ENCODE measurements around the gene GRIK1.

Gene GRIK1

DNA sequence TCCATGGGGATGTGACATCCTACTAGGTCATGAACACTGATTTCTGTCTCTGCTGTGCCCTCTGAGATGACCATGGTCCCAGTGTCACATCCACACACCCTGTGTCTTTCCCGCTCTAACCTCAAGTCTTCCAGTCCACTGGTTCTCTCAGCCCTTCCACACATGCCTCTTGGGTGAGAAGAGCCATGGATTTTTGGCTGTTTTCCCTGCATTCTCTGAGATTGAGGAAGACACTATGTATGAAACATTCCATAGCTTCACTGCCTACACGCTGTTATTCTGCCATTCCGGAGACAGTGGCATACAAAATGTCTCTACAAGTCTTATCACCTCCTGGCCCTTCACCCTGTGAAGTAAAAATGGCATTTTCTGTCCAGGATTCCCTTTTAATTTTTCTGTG, 393.7 kb downstream of the GRIK1 start:
- TF ChIP-seq CTCF (IDR thresholded peaks at IDR 0.05; ENCODE audit: low read depth, low read length, poor library complexity, severe bottlenecking) (no peak), EZH2phosphoT487 (IDR thresholded peaks at IDR 0.05; ENCODE audit: borderline replicate concordance, low read length) (no peak)
- H3K79me2 ChIP-seq (ENCODE audit: control insufficient read depth, low read length), result no peaks in the 10 kb centered on the region
- no peaks in the 10 kb centered on the region for H3F3A ChIP-seq (ENCODE audit: control insufficient read depth, insufficient read depth)
- no peak overlapping the region for H3K4me3 ChIP-seq (ENCODE audit: low read length)
- no peaks in the 10 kb centered on the region for H3K4me1 ChIP-seq (ENCODE audit: control insufficient read depth, low read length)
- no peaks in the 10 kb centered on the region for H4K20me1 ChIP-seq (ENCODE audit: control insufficient read depth, insufficient read depth, low read depth, low read length)
- no peak overlapping the region for H3K27ac ChIP-seq (ENCODE audit: low read depth, low read length)
- no peaks in the 10 kb centered on the region for H3K9me3 ChIP-seq (ENCODE audit: control insufficient read depth, insufficient read depth, low read length)
- H3K27me3 ChIP-seq (ENCODE audit: control insufficient read depth, low read length), result no peaks in the 10 kb centered on the region
- no peaks in the 10 kb centered on the region for H3K36me3 ChIP-seq (ENCODE audit: control insufficient read depth, low read length)
- H3K9me2 ChIP-seq (replicated peaks; ENCODE audit: control insufficient read depth, low read length), result no peaks in the 10 kb centered on the region
- H3K4me2 ChIP-seq (ENCODE audit: low read length), result no peak overlapping the region

DNA sequence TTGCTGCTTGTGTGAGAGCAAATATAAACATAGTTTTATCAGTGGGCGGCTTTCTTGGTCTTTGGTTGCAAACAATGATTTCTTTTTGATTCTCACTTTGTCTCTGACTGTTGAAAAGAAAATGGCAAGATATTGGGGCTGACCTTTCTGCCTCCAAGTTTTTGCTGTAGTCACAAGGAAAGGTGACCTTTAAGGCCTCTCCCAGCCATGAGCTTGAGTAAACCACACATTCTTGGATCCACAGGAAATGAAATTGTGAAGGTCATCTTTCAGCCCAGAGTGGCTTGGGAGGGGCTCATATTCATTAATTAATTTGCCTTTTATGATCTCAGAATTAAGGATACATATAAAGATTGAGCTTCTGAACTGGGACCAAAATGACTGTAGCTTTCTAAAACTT, 399.5 kb downstream of the GRIK1 start:
- Histone ChIP-seq H3K36me3 (ENCODE audit: control insufficient read depth, low read length) (no peaks in the 10 kb centered on the region), H3K4me1 (ENCODE audit: control insufficient read depth, low read length) (peaks cover 12% of the 10 kb centered on the region), H3K79me2 (ENCODE audit: control insufficient read depth, low read length) (no peaks in the 10 kb centered on the region), H3K27ac (ENCODE audit: low read depth, low read length) (no peak overlapping the region), H3K9me2 (replicated peaks; ENCODE audit: control insufficient read depth, low read length) (no peaks in the 10 kb centered on the region), H3F3A (ENCODE audit: control insufficient read depth, insufficient read depth) (no peaks in the 10 kb centered on the region), H3K9me3 (ENCODE audit: control insufficient read depth, insufficient read depth, low read length) (peaks cover 4% of the 10 kb centered on the region; the same call in 1 of the 2 replicates), H3K4me2 (ENCODE audit: low read length) (no peak overlapping the region), H3K27me3 (ENCODE audit: control insufficient read depth, low read length) (no peaks in the 10 kb centered on the region), H3K4me3 (ENCODE audit: low read length) (no peak overlapping the region), H4K20me1 (ENCODE audit: control insufficient read depth, insufficient read depth, low read depth, low read length) (no peaks in the 10 kb centered on the region)
- TF ChIP-seq EZH2phosphoT487 (IDR thresholded peaks at IDR 0.05; ENCODE audit: borderline replicate concordance, low read length), result no peak
- no peak for TF ChIP-seq CTCF (IDR thresholded peaks at IDR 0.05; ENCODE audit: low read depth, low read length, poor library complexity, severe bottlenecking)

GRCh38 chr21:29538115-29538514, 401.7 kb downstream of the GRIK1 start:
- peaks cover 12% of the 10 kb centered on the region for H3K4me1 ChIP-seq (ENCODE audit: control insufficient read depth, low read length)
- no peaks in the 10 kb centered on the region for H3K79me2 ChIP-seq (ENCODE audit: control insufficient read depth, low read length)
- no peak overlapping the region for H3K27ac ChIP-seq (ENCODE audit: low read depth, low read length)
- no peak overlapping the region for H3K4me2 ChIP-seq (ENCODE audit: low read length)
- no peaks in the 10 kb centered on the region for H4K20me1 ChIP-seq (ENCODE audit: control insufficient read depth, insufficient read depth, low read depth, low read length)
- no peaks in the 10 kb centered on the region for H3K36me3 ChIP-seq (ENCODE audit: control insufficient read depth, low read length)
- TF ChIP-seq EZH2phosphoT487 (IDR thresholded peaks at IDR 0.05; ENCODE audit: borderline replicate concordance, low read length), result no peak
- no peak for TF ChIP-seq CTCF (IDR thresholded peaks at IDR 0.05; ENCODE audit: low read depth, low read length, poor library complexity, severe bottlenecking)
- no peak overlapping the region for H3K4me3 ChIP-seq (ENCODE audit: low read length)
- H3K9me2 ChIP-seq (replicated peaks; ENCODE audit: control insufficient read depth, low read length), result no peaks in the 10 kb centered on the region
- H3K9me3 ChIP-seq (ENCODE audit: control insufficient read depth, insufficient read depth, low read length), result peaks cover 4% of the 10 kb centered on the region; the same call in 1 of the 2 replicates
- H3K27me3 ChIP-seq (ENCODE audit: control insufficient read depth, low read length), result no peaks in the 10 kb centered on the region
- H3F3A ChIP-seq (ENCODE audit: control insufficient read depth, insufficient read depth), result no peaks in the 10 kb centered on the region

Measured in DOHH2 (cell line).